22Rv1 (cell line): ENCODE measurements around the gene GASK1A.

Experiments
- H3K27ac ChIP-seq: fragments of 450-650 bp; 2 replicates; pipeline ENCODE4 v1.5.1; 2017
- ZFX ChIP-seq: fragments of 450-650 bp; IDR thresholded peaks from 2 replicates; pipeline ENCODE4 v1.6.1; 2017; ENCODE audit warnings: antibody characterized with exemption, borderline replicate concordance
- TF ChIP-seq, protein P1 (sequence below): fragments of 450-650 bp; IDR thresholded peaks from 2 replicates; pipeline ENCODE4 v1.5.1; 2017; ENCODE audit warnings: mild to moderate bottlenecking

GASK1A gene

DNA sequence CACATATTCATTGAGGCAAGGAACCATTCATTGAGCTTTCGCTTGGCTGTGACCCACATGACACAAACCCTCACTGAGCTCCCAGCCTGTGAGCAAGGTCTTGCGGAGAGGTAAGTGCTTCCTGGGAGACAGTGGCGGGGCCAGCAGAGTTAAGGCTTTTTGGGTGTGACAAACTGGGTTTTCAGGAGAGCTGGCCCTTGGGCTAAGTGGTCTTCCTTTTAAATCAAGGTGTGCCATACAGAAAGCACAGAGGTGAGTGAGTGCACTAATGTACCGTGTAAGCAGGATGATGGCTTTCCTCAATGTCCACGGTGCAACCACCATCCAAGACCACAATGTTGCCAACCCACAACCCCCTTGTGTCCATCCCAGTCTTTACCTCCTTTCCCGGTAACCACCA lies 98.2 kb downstream of the GASK1A start:
- TF ChIP-seq, protein P1, sequence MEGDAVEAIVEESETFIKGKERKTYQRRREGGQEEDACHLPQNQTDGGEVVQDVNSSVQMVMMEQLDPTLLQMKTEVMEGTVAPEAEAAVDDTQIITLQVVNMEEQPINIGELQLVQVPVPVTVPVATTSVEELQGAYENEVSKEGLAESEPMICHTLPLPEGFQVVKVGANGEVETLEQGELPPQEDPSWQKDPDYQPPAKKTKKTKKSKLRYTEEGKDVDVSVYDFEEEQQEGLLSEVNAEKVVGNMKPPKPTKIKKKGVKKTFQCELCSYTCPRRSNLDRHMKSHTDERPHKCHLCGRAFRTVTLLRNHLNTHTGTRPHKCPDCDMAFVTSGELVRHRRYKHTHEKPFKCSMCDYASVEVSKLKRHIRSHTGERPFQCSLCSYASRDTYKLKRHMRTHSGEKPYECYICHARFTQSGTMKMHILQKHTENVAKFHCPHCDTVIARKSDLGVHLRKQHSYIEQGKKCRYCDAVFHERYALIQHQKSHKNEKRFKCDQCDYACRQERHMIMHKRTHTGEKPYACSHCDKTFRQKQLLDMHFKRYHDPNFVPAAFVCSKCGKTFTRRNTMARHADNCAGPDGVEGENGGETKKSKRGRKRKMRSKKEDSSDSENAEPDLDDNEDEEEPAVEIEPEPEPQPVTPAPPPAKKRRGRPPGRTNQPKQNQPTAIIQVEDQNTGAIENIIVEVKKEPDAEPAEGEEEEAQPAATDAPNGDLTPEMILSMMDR, result no peak
- no peak overlapping the region for H3K27ac ChIP-seq

DNA sequence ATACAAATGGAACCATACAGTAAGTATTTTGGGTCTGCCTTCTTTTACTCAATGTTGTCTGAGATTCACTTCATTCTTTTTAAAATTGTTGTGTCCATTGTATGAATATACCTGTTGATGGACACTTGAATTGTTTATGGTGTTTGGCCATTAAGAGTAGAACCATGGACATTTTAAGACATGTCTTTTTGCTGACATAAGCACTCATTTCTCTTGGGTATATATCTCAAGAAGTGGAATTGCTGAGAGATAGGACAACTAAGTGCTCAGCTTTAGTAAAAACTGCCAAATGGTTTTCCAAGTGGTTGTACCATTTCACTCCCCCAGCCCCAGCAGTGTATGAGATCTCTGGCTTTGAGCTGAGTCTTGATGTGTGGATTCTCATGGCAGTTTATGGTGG lies 98.6 kb downstream of the GASK1A start:
- H3K27ac ChIP-seq, result no peak overlapping the region
- TF ChIP-seq, protein P1, result no peak
- no peak for TF ChIP-seq ZFX

DNA sequence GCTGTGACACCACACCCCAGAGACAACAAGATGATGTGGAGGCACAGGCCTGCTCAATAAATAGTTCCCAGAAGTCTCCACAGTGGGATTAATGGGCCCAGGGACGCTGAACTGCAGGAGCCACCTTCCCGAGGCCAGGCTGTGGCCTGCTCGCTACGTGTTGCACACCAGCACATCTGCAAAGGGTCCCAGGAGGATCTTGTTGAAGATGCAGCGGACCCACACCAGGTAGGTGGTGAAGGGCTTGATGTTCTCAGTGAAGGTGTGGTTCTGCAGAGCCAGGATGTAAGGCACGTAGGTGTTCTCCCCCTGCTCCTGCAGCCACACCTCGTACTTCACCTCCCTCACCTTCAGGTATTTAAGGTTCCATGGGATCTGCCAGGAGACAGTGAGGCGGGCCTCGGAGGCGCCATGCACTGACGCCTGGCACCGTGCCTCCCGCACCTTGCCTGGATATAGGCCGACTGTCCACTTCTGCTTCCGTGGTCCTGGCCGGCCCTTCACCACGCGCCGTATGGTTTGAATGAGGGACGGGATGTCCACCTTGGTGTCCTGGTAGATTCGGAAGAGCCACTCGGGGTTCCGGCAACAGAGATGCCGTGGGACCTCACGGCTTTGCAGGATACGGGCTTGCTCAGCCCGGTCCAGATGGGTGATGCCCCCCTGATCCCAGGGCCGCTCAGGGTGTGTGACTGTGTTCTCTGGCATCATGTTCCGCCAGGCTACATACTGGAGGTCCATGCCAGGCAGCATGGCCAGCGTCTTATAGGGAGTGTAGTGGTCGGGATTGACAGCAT lies 100.6 kb downstream of the GASK1A start:
- H3K27ac ChIP-seq, result no peak overlapping the region
- TF ChIP-seq, protein P1, result no peak
- no peak for TF ChIP-seq ZFX

DNA sequence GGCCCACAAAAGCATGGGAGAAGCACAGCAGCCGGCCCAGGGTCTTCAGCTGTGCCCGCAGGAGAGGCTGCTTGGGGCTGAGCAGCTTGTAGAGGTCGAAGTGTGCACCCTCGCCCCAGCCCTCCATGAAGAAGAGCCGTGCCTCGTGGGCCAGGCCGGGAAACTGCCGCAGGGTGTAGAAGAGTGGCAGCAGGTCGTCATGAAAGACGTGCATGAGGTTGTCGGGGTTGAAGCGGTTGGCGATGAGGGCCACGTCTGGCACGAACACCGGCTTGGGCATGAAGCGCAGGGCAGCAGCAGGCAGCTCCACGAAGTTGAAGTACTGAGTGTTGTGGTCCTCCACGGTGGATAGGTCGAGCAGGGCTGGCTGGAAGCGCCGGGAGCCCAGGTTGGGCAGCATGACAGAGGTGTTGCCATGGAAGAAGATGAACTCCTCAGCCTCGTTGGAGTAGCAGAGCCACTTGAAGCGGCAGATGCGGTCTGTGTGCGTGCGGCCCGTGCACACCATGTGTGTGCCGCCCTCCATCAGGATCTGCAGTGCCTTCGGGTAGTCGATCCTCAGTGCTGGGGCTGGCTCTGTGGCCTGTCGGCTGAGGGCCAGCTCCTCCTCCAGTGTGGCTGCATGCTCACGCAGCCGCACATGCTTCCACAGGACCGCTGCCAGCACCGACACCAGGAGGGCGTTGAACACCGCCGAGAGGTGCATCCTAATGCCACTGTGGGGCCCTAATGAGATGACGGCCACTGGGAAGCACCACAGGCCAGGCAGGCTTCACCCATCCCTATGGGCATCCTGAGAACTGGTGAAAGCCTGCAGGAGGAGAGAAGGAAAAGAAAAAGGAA lies 101.8 kb downstream of the GASK1A start:
- H3K27ac ChIP-seq, result no peak overlapping the region
- TF ChIP-seq, protein P1, result no peak
- TF ChIP-seq ZFX, result no peak

DNA sequence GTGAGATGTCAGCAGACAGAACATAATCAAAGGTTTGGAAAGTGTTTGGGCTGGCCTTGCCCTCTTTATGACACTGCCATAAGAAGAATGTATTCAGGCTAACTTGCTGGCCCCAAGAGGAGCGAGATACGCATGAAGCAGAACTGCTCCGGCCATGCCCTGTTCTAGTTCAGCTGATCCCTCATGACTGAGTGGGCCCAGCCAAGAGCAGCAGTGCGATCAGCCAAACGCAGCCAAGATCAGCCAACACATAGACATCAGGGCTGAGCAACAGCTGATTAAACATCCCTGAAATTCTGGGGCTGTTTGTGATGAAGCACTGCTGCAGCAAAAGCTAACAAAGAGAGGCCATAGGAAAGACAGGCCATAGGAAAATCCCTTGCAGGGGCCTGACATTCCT lies 102.7 kb downstream of the GASK1A start:
- TF ChIP-seq ZFX, result no peak
- TF ChIP-seq, protein P1, result no peak
- H3K27ac ChIP-seq, result no peak overlapping the region

DNA sequence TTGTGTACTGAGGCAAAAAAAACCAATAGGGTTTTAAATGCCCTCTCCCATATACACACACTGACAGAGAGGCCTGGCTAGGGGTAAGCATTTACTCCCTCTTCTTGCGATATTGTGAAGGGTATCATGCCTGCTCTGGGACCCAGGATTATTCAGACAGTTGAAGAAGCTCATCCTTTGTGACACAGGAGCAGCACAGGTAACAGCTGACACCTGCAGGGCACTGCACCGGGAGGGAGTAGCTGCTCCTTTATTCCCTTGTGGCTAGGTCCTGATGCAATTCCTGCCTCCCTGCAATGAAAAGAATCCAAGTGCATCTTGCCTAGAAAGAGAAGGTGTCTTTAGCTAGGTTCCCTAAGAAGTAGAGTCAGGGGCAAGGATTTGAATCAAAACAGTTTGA lies 103.3 kb downstream of the GASK1A start:
- no peak for TF ChIP-seq ZFX
- TF ChIP-seq, protein P1, result no peak
- no peak overlapping the region for H3K27ac ChIP-seq
